ENCODE data around the gene DPCD.

Gene DPCD

DNA sequence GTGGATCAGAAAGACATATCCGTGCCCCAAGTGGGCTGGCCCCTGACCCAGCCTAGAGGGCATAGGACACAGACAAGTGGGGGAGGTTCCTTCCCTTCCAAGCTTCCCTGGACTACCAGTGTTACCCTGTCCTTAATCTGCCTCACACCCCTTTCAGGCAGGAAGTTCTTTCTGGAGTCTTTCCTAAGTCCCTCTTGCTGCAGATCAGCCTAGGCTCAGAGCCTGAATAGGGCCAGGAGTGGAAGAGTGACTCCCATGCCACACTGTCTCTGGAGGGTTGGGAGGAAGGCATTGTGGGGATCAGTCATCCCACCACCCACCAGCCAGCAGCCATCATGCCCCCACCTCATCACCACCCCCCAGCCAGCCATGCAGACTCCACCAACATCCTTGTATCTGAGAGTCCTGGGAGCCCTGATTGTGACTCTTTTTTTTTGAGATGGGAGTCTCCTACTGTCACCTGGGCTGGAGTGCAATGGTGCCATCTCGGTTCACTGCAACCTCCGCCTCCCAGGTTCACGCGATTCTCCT is 22.7 kb upstream of the DPCD start:
- peaks cover 77% of the 10 kb centered on the region for H3K27me3 ChIP-seq
- no peaks in the 10 kb centered on the region for H3K9me3 ChIP-seq
- TF ChIP-seq, protein P1, sequence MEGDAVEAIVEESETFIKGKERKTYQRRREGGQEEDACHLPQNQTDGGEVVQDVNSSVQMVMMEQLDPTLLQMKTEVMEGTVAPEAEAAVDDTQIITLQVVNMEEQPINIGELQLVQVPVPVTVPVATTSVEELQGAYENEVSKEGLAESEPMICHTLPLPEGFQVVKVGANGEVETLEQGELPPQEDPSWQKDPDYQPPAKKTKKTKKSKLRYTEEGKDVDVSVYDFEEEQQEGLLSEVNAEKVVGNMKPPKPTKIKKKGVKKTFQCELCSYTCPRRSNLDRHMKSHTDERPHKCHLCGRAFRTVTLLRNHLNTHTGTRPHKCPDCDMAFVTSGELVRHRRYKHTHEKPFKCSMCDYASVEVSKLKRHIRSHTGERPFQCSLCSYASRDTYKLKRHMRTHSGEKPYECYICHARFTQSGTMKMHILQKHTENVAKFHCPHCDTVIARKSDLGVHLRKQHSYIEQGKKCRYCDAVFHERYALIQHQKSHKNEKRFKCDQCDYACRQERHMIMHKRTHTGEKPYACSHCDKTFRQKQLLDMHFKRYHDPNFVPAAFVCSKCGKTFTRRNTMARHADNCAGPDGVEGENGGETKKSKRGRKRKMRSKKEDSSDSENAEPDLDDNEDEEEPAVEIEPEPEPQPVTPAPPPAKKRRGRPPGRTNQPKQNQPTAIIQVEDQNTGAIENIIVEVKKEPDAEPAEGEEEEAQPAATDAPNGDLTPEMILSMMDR (IDR thresholded peaks at IDR 0.05): no peak
- H3K4me3 ChIP-seq (ENCODE audit: low read depth in 1 of 2, low read length in 1 of 2): no peak overlapping the region
- no peak overlapping the region for H3K27ac ChIP-seq
- no peaks in the 10 kb centered on the region for H3K36me3 ChIP-seq
- H3K4me1 ChIP-seq (ENCODE audit: control insufficient read depth in 1 of 2, insufficient read depth in 1 of 2, low read depth in 1 of 2, low read length in 1 of 2): peaks cover 6 to 10% of the 10 kb centered on the region in 2 experiments

DNA sequence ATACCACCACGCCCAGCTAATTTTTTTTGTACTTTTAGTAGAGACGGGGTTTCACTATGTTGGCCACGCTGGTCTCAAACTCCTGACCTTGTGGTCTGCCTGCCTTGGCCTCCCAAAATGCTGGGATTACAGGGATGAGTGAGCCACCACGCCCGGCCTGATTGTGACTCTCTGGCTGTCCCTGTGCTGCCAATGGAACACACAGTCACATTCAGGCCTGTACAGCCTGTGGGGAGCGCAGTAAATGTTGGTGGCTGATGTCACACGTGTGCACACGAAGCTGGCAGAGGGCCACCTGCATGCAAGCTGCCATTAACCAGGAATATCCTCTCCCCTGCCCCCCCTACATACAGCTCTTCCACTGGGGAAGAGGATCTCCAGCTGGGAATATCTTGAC is 22.2 kb upstream of the DPCD start:
- Histone ChIP-seq H3K27me3 (peaks cover 79% of the 10 kb centered on the region), H3K9me3 (no peaks in the 10 kb centered on the region), H3K36me3 (no peaks in the 10 kb centered on the region), H3K27ac (no peak overlapping the region), H3K4me1 (ENCODE audit: control insufficient read depth in 1 of 2, insufficient read depth in 1 of 2, low read depth in 1 of 2, low read length in 1 of 2) (peaks cover 10 to 15% of the 10 kb centered on the region in 2 experiments), H3K4me3 (ENCODE audit: low read depth in 1 of 2, low read length in 1 of 2) (no peak overlapping the region)
- TF ChIP-seq, protein P1 (IDR thresholded peaks at IDR 0.05): no peak

- Histone ChIP-seq H3K27me3 (peaks cover 83% of the 10 kb centered on the region), H3K4me1 (ENCODE audit: control insufficient read depth in 1 of 2, insufficient read depth in 1 of 2, low read depth in 1 of 2, low read length in 1 of 2) (peaks cover 10 to 16% of the 10 kb centered on the region in 2 experiments), H3K36me3 (no peaks in the 10 kb centered on the region), H3K27ac (no peak overlapping the region), H3K9me3 (no peaks in the 10 kb centered on the region), H3K4me3 (ENCODE audit: low read depth in 1 of 2, low read length in 1 of 2) (no peak overlapping the region)
- TF ChIP-seq, protein P1 (IDR thresholded peaks at IDR 0.05): no peak
These were observed 21.6 kb upstream of the DPCD start for GRCh38 chr10:101566333-101567164.

DNA sequence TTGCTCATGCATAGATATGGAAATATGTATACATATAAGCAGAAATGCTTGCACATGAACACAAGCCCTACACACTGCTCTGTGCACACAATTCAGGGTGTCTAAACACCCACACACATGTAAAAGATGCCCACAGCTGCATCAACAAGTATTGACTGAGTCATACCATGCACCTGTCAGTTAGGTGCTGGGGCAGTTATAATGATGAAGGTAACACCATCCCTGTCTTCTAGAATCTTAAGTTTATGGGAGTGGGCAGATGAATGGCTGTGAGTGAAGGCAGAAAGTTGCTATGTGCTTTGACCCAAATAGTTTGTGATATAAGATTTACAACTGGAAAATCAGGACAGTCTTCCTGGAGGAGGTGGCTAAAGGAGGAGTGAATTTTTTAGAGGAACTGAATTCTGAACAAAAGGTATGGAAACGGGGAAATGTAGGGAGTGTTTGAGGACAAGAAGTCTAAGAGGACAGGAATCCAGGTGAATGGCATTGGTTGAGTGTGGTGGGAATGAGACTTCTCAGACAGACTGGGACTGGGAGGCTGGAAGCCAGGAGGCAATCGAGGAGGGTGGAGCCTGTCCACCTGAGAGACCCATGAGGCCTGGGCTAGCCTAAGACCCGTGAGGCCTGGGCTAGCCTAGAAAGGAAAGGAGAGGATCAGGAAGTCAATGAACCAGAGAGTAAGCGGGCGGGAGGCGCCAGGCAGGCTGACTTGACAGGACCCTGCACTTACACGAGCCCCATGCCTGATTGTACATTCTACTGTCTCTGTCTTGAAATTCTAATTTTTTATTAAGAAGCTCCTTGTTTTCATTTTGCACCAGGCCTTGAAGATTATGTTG is 20.7 kb upstream of the DPCD start:
- H3K27me3 ChIP-seq: peaks cover 83% of the 10 kb centered on the region
- H3K27ac ChIP-seq: no peak overlapping the region
- TF ChIP-seq, protein P1 (IDR thresholded peaks at IDR 0.05): no peak
- no peak overlapping the region for H3K4me3 ChIP-seq (ENCODE audit: low read depth in 1 of 2, low read length in 1 of 2)
- H3K4me1 ChIP-seq (ENCODE audit: control insufficient read depth in 1 of 2, insufficient read depth in 1 of 2, low read depth in 1 of 2, low read length in 1 of 2): peaks cover 10 to 16% of the 10 kb centered on the region in 2 experiments
- H3K9me3 ChIP-seq: no peaks in the 10 kb centered on the region
- no peaks in the 10 kb centered on the region for H3K36me3 ChIP-seq

DNA sequence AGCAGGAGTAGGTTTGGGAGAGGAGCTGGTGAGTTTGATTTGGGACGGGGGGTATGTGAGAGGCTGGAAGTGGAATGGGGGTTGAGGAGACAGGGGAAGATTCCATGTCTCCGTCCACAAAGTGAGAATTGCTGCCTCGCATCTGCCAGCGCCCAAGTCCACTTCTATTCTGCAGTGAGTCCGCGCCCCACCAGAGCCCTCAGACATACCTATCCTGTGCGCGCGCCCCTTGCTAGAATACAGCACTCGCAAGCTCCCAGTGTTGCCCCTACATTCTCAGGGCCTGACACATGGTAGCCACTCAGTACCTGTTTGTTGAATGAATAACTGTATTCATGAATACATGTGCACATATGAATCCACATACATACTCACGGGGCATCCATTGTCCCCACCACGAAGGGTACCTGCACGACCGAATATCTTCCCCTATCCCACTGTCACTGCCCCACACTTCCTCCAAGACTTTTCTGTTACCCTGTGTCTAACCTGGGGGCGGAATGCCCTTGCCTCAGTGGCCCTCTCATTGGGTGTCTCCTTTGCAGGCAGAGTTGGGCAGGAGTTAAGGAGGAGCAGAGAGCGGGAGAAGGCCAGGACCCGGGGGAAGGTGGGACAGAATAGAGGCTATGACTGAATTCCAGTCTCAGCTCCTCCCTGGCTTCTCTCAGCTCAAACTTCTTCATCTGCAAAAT is 19.9 kb upstream of the DPCD start:
- H3K27me3 ChIP-seq: peaks cover 78% of the 10 kb centered on the region

More for the DNA sequence above, 19.9 kb upstream of the DPCD start:
- TF ChIP-seq, protein P1 (IDR thresholded peaks at IDR 0.05): no peak
- H3K9me3 ChIP-seq: no peaks in the 10 kb centered on the region
- H3K36me3 ChIP-seq: no peaks in the 10 kb centered on the region
- no peak overlapping the region for H3K4me3 ChIP-seq (ENCODE audit: low read depth in 1 of 2, low read length in 1 of 2)
- H3K27ac ChIP-seq: no peak overlapping the region
- H3K4me1 ChIP-seq (ENCODE audit: control insufficient read depth in 1 of 2, insufficient read depth in 1 of 2, low read depth in 1 of 2, low read length in 1 of 2): peaks cover 10 to 16% of the 10 kb centered on the region in 2 experiments

Data from neutrophil (primary cell).